ENCODE measurements around the gene LPCAT3.
A peak's percentile ranks its signal among the peaks of the same experiment; 100 is the strongest.

The LPCAT3 gene

DNA sequence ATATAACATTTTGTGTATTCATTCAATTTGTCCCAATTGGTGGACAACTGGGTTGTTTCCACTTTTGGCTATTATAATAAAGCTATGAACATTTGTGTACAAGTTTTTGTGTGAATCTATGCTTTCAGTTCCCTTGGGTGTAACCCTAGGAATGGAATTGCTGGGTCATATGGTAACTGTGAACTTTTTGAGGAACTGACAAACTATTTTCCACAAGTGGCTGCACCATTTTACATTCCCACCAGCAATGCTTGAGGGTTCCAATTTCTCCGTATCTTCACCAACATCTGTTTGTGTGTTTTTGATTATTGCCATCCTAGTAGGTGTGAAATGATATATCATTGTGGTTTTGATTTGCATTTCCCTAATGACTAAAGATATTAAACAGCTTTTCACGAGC is 13.0 kb downstream of the LPCAT3 start:
- DNase-seq, result no peak
- Mint-ChIP-seq H3K4me1 (ENCODE audit: low read depth in 2 of 2) (peaks cover 3 to 29% of the 10 kb centered on the region in 2 donors), H3K9me3 (no peaks in the 10 kb centered on the region), H3K4me3 (no peak overlapping the region), H3K36me3 (ENCODE audit: insufficient read depth) (peaks cover 22% of the 10 kb centered on the region), H3K27me3 (no peaks in the 10 kb centered on the region), H3K27ac (peak overlapping the region in 1 of 2 donors; percentile 6)
- no peak for ATAC-seq (replicated peaks)

DNA sequence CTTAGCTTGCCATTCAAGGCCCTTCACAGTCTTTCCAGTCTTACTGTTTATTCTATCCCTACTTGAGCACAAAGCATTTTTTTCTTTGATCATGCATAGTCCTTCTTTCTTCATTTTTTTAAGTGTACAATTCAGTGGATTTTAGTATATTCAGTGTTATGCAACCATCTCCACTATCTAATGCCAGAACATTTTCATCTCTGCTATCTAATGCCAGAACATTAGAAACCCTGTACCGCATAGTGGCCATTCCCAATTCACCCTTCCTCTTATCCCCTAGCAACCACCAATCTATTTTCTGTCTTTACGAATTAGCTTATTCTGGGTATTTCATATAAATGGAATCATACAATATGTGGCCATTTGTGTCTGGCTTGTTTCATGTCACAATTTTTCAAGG is 13.4 kb downstream of the LPCAT3 start:
- ATAC-seq (replicated peaks) (no peak), DNase-seq (no peak)
- Mint-ChIP-seq H3K4me1 (ENCODE audit: low read depth in 2 of 2) (peaks cover 3 to 25% of the 10 kb centered on the region in 2 donors), H3K36me3 (ENCODE audit: insufficient read depth) (peaks cover 22% of the 10 kb centered on the region), H3K9me3 (no peaks in the 10 kb centered on the region), H3K27me3 (no peaks in the 10 kb centered on the region), H3K4me3 (no peak overlapping the region), H3K27ac (peak overlapping the region in 1 of 2 donors; percentile 6)

DNA sequence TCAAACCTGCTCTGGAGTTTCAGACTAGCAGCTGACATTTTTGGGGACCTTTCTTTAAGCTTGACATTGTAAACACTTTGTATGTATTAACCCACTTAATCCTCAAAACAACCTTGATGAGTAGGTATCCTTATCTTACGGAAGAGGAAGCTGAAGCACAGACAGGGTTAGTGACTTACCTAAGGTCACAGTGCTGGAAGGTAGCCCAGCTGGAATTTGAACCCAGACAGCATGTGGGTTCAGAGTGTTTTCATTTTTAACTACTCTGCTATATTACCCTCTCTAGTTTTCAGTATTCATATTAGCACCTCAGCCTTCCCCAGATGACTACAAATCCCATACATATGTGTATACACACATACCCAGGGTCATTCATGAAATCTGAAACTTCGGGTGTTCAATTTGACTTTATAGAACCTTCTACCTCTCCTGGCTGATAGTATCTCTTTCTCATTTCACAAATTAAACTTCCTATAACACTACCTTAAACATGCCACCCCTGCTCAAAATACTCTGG is 13.9 kb downstream of the LPCAT3 start:
- no peaks in the 10 kb centered on the region for H3K9me3 Mint-ChIP-seq
- no peak overlapping the region for H3K27ac Mint-ChIP-seq
- DNase-seq (no peak), ATAC-seq (replicated peaks) (no peak)
- peaks cover 22% of the 10 kb centered on the region for H3K36me3 Mint-ChIP-seq (ENCODE audit: insufficient read depth)
- H3K4me1 Mint-ChIP-seq (ENCODE audit: low read depth in 2 of 2), result peaks cover 3 to 25% of the 10 kb centered on the region in 2 donors
- H3K27me3 Mint-ChIP-seq, result no peaks in the 10 kb centered on the region
- no peak overlapping the region for H3K4me3 Mint-ChIP-seq

DNA sequence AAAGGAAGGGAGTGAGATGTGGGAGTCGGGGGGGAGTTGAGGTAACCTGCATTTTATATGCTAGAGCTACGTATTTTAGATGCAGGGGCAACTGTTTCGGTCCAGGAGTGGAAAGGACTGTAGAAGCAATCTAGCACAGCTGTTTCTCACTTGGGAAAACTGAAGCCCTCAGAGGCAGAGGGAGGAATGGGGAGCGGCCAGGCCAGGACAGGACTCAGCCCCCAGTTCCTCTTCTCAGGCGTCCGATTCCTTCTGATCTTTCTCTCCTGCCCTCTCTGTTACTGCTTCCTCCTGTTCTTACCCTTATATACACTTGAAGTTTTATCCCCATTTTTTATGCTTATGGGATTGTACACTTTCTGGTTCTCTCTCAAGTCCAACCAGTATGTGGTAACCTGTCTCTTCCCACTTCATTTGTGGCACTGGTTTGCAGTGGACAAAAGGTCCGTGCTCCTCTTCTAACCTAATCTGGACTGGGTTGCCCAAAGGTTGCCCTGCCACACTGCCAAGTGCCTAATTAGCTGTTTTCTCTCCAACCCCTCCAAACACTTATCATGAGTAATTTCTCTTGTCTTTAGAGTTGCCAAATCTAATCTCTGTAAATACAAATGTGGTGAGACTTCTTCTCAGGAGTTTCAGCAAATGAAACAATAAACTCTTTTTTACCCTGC is 16.2 kb downstream of the LPCAT3 start:
- H3K4me3 Mint-ChIP-seq, result no peak overlapping the region
- peaks cover 3 to 19% of the 10 kb centered on the region in 2 donors for H3K4me1 Mint-ChIP-seq (ENCODE audit: low read depth in 2 of 2)
- ATAC-seq (replicated peaks) (no peak), DNase-seq (no peak)
- peaks cover 6% of the 10 kb centered on the region for H3K36me3 Mint-ChIP-seq (ENCODE audit: insufficient read depth)
- H3K9me3 Mint-ChIP-seq, result no peaks in the 10 kb centered on the region
- no peak overlapping the region for H3K27ac Mint-ChIP-seq
- no peaks in the 10 kb centered on the region for H3K27me3 Mint-ChIP-seq

DNA sequence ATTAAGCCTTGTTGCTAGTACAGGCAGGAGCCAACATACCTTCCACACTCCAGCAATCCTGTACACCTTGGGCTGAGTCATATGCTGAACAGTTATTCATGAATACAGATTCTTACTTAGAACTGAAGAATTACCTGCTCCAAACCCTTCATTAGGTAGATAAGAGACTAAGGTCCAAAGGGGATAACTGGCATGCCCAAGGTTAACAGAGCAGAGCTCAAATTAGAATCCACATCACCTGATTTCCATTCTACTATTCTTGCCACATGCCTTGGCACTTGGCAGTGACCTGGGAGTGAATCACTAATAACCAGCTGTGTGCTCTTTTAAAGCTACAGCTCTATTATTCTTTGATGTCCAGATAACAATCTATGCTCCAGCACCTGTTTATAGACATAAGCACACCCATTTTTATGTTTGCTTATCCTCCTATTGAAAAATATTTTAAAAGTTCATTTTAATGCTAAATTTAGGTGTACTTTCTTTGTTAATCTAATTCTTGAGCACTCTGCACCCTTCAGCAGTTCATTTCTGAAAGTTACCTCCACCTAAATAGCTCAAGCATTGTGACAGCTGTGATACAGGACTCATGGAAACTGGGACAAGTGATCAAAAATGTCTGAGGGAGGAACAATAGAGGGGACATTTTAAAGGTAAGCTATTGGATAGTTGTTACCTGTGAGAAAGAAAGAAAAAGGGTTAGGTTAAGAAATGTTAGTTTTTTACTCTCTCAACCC is 19.4 kb downstream of the LPCAT3 start:
- ATAC-seq (replicated peaks) (no peak), DNase-seq (no peak)
- H3K27ac Mint-ChIP-seq, result no peak overlapping the region
- no peaks in the 10 kb centered on the region for H3K9me3 Mint-ChIP-seq
- no peaks in the 10 kb centered on the region for H3K27me3 Mint-ChIP-seq
- peaks cover 17% of the 10 kb centered on the region for H3K36me3 Mint-ChIP-seq (ENCODE audit: insufficient read depth)
- H3K4me1 Mint-ChIP-seq (ENCODE audit: low read depth in 2 of 2), result peaks cover 6 to 12% of the 10 kb centered on the region in 2 donors
- H3K4me3 Mint-ChIP-seq, result no peak overlapping the region

DNA sequence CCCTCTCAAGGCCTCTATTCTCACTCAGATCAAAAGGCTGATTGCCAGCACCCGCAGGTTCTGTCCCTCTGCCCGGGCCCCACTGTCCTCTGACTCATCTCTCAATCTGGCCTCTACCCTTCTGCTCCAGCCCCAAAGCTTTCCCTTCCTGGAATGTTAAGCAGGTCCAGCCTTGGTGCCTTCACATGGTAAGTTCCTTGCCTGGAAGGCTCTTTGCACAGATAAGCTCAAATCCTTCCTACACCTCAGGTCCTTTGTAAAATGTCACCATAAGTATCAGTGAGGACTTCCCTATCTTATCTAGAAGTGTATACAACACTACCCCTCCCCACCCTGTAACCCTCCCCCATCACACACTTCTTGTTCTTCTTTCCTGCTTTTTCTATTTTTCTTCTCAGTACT is 22.2 kb downstream of the LPCAT3 start:
- no peak for DNase-seq
- H3K27ac Mint-ChIP-seq, result peak overlapping the region; percentile 20 to 81
- H3K27me3 Mint-ChIP-seq, result no peaks in the 10 kb centered on the region

DNA sequence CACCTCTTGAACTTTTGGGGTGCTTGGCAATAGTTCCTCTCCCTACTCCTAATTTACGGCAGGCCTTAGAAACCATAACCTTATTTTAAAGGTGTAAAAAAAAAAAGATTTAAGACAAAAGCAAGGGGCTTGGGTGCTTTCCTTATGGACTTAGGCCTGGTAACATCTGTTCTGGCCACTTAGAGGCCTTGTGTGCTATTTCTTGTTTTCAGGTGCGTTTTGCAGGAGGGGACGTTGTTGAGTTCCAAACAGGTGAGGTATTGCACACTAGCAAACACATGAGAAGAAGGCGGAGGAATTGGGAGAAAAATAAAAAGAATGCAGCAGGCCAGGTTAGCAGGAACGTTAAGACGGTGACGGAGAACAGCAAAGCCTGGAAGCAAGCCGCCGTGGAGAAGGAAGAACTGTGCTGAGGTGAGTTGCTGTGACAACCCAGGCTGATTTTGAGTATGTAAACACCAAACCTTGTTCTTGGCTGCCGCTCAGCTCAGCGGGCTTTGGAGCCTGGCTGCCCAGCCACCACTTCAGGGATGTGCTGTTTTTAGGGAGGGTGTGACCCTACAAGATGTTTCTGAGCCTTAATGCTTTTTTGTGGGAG is 30.2 kb downstream of the LPCAT3 start:
- Mint-ChIP-seq H3K4me1 (ENCODE audit: low read depth in 2 of 2) (no peaks in the 10 kb centered on the region), H3K27me3 (no peaks in the 10 kb centered on the region), H3K4me3 (no peak overlapping the region), H3K9me3 (no peaks in the 10 kb centered on the region), H3K27ac (no peak overlapping the region), H3K36me3 (ENCODE audit: insufficient read depth) (peaks cover 31% of the 10 kb centered on the region)
- no peak for DNase-seq
- no peak for ATAC-seq (replicated peaks)

More for the DNA sequence above, 22.2 kb downstream of the LPCAT3 start:
- ATAC-seq (replicated peaks), result no peak
- Mint-ChIP-seq H3K4me1 (ENCODE audit: low read depth in 2 of 2) (peaks cover 3 to 7% of the 10 kb centered on the region in 2 donors), H3K36me3 (ENCODE audit: insufficient read depth) (peaks cover 14% of the 10 kb centered on the region), H3K4me3 (no peak overlapping the region), H3K9me3 (no peaks in the 10 kb centered on the region)

DNA sequence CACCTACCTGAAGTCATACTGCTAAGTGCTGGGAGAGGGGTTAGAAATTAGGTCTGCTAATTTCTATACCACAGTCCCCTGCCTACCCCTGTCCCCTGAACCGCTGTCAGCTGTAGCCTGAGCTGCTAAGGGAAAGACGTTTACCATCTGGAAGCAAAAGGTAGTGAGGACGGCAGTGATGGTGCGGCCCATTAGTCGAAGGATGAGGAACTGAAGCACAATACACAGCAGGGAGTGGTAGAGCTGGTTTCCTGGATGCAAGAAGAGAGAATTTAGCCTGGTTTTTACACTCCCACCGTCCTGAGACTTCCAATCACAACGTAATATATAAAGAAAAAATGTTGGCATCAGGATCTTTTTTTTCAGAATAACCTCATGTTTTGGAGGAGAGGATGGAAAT is 35.7 kb downstream of the LPCAT3 start:
- Mint-ChIP-seq H3K4me3 (no peak overlapping the region), H3K9me3 (no peaks in the 10 kb centered on the region), H3K27me3 (no peaks in the 10 kb centered on the region), H3K36me3 (ENCODE audit: insufficient read depth) (peaks cover 49% of the 10 kb centered on the region), H3K27ac (peak overlapping the region in 1 of 2 donors; percentile 63), H3K4me1 (ENCODE audit: low read depth in 2 of 2) (peaks cover 0 to 3% of the 10 kb centered on the region in 2 donors)
- ATAC-seq (replicated peaks), result no peak
- DNase-seq, result no peak

DNA sequence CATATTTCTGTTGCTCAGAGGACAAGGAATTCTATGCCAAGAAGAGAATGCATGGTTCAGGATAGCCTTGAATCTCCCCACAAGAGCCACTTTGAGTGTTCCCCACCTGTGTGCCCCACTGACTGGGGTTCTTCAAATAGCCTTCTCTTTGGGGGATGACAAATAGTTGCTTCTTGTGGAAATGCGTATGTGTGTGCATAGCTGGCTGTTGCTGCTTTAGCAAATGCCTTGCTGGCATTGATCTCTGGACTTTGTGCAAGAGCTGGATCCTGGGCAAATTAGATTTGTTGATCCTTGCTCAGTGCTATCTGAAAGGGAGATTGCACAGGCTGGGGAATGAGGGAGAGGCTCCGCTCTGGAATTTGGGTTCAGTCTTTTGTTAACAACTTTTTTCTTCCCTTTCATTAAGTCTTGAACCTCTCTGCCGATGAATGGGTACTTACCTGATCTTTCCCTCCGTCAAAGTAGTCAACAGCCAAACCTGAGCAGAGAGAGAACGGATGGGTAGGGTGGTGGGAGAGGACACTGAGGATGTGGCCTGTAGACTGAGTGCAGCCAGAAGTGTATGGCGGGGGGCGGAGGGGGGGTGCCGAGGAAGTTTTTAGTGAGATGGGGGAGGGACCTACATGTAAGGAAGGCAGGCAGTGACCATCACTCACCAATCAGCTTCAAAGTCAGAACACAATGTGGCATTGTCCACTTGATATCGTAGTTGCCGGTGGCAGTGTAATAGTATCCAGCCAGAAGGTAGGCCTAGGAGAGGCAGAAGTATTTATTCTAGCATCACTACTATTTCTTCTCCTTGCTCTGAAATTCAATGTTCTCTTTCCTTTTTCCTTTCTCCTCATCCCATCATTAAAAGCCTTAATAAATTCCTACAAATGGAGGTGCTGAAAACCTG is 36.9 kb downstream of the LPCAT3 start:
- no peaks in the 10 kb centered on the region for H3K27me3 Mint-ChIP-seq
- ATAC-seq (replicated peaks), result no peak
- peaks cover 0 to 3% of the 10 kb centered on the region in 2 donors for H3K4me1 Mint-ChIP-seq (ENCODE audit: low read depth in 2 of 2)
- DNase-seq, result no peak
- peaks cover 54% of the 10 kb centered on the region for H3K36me3 Mint-ChIP-seq (ENCODE audit: insufficient read depth)
- H3K4me3 Mint-ChIP-seq, result no peak overlapping the region
- no peaks in the 10 kb centered on the region for H3K9me3 Mint-ChIP-seq
- H3K27ac Mint-ChIP-seq, result peak overlapping the region; percentile 23 to 44

DNA sequence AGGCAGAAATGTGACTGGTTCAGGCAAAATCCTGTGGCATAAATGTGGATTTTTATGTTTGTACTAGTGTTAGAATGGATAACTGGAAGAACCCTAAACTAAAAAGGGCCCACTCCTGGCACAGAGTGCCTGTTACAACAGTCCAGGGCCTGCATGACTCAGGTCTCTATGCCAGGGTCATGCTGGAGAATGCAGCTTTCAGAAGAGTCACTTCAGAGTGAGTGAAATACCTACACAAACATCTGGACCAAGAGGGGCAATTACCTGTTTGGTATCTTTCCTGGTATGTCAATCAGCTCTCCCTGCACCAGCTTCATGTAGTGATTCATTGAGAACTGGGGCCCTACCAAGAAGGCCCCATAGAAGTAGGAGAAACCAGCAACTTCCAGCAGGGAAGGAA is 37.5 kb downstream of the LPCAT3 start:
- no peak for ATAC-seq (replicated peaks)
- Mint-ChIP-seq H3K4me3 (no peak overlapping the region), H3K36me3 (ENCODE audit: insufficient read depth) (peaks cover 59% of the 10 kb centered on the region), H3K27ac (peak overlapping the region in 1 of 2 donors; percentile 23), H3K27me3 (no peaks in the 10 kb centered on the region), H3K4me1 (ENCODE audit: low read depth in 2 of 2) (peaks cover 0 to 3% of the 10 kb centered on the region in 2 donors), H3K9me3 (no peaks in the 10 kb centered on the region)
- no peak for DNase-seq

DNA sequence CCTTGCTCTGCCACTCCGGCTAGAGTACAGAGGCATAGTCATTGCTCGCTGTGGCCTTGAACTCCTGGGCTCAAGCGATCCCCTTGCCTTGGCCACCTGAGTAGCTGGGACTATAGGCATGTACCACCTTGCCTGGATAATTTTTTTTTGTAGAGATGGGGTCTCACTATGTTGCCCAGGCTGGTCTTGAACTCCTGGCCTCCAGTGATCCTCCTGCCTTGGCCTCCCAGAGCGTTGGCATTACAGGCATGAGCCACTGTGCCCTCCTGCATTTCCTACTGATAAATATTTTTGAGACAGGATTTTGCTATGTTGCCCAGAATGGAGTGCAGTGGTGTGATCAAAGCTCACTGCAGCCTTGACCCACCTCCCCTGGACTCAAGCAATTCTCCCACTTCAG is 38.2 kb downstream of the LPCAT3 start:
- DNase-seq (no peak), ATAC-seq (replicated peaks) (no peak)
- Mint-ChIP-seq H3K4me1 (ENCODE audit: low read depth in 2 of 2) (peaks cover 0 to 3% of the 10 kb centered on the region in 2 donors), H3K27ac (no peak overlapping the region), H3K9me3 (no peaks in the 10 kb centered on the region), H3K27me3 (no peaks in the 10 kb centered on the region), H3K4me3 (no peak overlapping the region), H3K36me3 (ENCODE audit: insufficient read depth) (peaks cover 58% of the 10 kb centered on the region)

DNA sequence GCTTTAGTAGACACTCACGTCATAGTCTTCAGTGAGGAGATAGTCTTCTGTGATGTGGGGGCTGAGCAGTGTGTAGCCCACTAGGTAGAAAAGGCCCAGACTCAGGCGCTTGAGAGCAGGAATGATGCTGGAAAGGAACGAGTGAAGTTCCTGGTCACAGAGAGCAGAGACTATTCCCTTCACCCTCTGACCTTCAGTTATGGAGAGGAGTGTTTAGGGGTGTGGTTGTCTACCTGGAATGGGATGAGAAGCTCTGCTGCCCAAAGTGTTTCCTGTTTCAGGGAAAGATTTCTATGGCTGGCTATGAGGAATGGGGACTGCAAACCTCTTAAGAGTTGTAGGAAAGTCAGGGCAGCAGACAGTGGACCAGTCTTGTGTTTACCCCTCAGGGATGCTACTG is 38.8 kb downstream of the LPCAT3 start:
- Mint-ChIP-seq H3K27me3 (no peaks in the 10 kb centered on the region), H3K9me3 (no peaks in the 10 kb centered on the region), H3K36me3 (ENCODE audit: insufficient read depth) (peaks cover 63% of the 10 kb centered on the region), H3K4me3 (no peak overlapping the region), H3K4me1 (ENCODE audit: low read depth in 2 of 2) (peaks cover 0 to 3% of the 10 kb centered on the region in 2 donors), H3K27ac (peak overlapping the region in 1 of 2 donors; percentile 80)
- ATAC-seq (replicated peaks), result no peak
- DNase-seq, result no peak

DNA sequence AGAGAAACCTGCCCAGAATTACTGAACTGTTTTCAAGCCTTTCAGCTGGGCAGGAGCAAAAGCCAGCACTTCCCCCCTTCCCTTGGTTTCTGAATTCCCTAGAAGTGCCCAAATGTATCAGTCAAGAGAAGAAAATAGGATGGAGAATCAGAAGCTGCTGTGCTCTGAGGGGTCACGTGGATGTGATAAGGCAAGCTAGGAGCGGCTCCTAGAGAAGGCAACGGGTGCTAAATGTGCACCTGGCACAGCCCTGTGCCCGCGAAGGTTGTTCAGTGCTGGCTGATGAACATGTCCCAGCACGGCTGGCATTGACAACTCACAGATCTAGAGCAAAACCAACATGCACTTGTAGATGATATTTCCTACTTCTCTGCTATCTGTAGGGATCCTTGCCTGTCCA is 39.3 kb downstream of the LPCAT3 start:
- peaks cover 66% of the 10 kb centered on the region for H3K36me3 Mint-ChIP-seq (ENCODE audit: insufficient read depth)
- ATAC-seq (replicated peaks), result no peak
- H3K27me3 Mint-ChIP-seq, result no peaks in the 10 kb centered on the region
- H3K9me3 Mint-ChIP-seq, result no peaks in the 10 kb centered on the region
- H3K4me3 Mint-ChIP-seq, result no peak overlapping the region
- H3K4me1 Mint-ChIP-seq (ENCODE audit: low read depth in 2 of 2), result peaks cover 0 to 3% of the 10 kb centered on the region in 2 donors
- peak overlapping the region; percentile 79 to 80 for H3K27ac Mint-ChIP-seq
- no peak for DNase-seq

All from effector memory CD8-positive, alpha-beta T cell (primary cell).